ENCODE measurements around the gene SLC26A8. TPM values are rescaled to one million over a fixed set of nuclear protein-coding genes. Genes with fewer than 3 reads are reported as not detected.

The SLC26A8 gene, protein sequence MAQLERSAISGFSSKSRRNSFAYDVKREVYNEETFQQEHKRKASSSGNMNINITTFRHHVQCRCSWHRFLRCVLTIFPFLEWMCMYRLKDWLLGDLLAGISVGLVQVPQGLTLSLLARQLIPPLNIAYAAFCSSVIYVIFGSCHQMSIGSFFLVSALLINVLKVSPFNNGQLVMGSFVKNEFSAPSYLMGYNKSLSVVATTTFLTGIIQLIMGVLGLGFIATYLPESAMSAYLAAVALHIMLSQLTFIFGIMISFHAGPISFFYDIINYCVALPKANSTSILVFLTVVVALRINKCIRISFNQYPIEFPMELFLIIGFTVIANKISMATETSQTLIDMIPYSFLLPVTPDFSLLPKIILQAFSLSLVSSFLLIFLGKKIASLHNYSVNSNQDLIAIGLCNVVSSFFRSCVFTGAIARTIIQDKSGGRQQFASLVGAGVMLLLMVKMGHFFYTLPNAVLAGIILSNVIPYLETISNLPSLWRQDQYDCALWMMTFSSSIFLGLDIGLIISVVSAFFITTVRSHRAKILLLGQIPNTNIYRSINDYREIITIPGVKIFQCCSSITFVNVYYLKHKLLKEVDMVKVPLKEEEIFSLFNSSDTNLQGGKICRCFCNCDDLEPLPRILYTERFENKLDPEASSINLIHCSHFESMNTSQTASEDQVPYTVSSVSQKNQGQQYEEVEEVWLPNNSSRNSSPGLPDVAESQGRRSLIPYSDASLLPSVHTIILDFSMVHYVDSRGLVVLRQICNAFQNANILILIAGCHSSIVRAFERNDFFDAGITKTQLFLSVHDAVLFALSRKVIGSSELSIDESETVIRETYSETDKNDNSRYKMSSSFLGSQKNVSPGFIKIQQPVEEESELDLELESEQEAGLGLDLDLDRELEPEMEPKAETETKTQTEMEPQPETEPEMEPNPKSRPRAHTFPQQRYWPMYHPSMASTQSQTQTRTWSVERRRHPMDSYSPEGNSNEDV
- 1.9 and 2.9 TPM in 2 replicates for total RNA-seq (2014; rRNA removed; shearing (Covaris generic))
- polyA plus RNA-seq (2016; fragmentation: Nextera tagmentation; extraction: Ambion mirVana), result 0.89 and 1.1 TPM in 2 replicates
- long read RNA-seq, partial matches to known transcripts, result 0 of 1 reads
- long read RNA-seq, other reads (novel, unspliced or antisense), result 1 of 1 reads

DNA sequence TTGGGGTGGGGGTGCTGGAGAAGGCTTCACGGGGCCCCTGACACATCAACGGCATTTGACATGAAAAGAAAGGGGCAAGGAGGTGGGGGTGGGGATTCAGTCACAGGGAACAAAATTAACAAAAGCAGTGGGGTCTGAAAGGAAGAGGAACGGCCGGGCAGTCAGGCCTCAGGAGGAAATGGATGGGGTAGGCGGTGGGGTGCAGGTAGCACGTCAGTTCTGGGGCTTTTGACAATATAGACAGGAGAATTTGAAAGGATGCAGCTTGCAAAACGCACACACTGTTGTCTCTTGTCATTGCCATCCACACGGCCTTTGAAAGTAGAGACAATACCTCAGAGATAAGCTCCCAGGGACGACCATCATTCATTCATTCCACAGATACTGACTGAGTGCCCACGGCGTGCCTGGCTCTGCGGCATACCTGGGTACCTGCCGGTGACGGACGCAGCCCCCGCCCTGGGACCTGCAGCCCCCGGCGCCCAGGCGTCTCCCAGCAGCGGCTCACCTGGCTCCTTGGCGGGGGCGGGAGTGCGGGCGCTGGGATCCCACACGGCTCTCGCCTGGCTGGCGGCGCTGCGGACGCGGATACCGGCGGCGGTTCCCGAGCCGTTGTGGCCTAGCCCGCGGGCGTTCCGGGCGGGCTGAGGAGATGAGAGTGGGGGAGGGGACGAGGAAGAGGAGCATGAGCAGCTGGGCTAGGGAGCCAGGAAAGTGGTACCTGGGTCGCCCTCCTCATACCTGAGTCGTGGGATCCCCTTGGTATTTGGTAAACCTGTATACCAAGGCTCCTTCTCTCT, at the start of gene SLC26A8:
TSS of gene SLC26A8 (minus strand) at position 646 of the 800 bp plus-strand sequence. CDS start 4,934 bp downstream, outside the sequence.
- H3K4me3 Mint-ChIP-seq, result peak within 1 kb of the TSS; percentile 79
- no peak within 1 kb of the TSS for H3K27ac ChIP-seq (ENCODE audit: low read depth)
- ATAC-seq, result peak; percentile 21
- no peak for TF ChIP-seq STAT1 (IDR thresholded peaks at IDR 0.05; ENCODE audit: unreplicated experiment)
- TF ChIP-seq, protein P1, sequence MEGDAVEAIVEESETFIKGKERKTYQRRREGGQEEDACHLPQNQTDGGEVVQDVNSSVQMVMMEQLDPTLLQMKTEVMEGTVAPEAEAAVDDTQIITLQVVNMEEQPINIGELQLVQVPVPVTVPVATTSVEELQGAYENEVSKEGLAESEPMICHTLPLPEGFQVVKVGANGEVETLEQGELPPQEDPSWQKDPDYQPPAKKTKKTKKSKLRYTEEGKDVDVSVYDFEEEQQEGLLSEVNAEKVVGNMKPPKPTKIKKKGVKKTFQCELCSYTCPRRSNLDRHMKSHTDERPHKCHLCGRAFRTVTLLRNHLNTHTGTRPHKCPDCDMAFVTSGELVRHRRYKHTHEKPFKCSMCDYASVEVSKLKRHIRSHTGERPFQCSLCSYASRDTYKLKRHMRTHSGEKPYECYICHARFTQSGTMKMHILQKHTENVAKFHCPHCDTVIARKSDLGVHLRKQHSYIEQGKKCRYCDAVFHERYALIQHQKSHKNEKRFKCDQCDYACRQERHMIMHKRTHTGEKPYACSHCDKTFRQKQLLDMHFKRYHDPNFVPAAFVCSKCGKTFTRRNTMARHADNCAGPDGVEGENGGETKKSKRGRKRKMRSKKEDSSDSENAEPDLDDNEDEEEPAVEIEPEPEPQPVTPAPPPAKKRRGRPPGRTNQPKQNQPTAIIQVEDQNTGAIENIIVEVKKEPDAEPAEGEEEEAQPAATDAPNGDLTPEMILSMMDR (conservative IDR thresholded peaks at IDR 0.05; ENCODE audit: low read depth in 2 of 2), result no peak
- no peak for TF ChIP-seq CREB1 (CRISPR knock-in tag; IDR thresholded peaks at IDR 0.05; ENCODE audit: low read depth)
- no peak for TF ChIP-seq EZH2phosphoT487 (IDR thresholded peaks at IDR 0.05; ENCODE audit: unreplicated experiment)
- no peak for TF ChIP-seq JUNB (IDR thresholded peaks at IDR 0.05; ENCODE audit: unreplicated experiment)
- no peak for TF ChIP-seq POLR2AphosphoS5 (IDR thresholded peaks at IDR 0.05; ENCODE audit: low read depth)
- no peak for TF ChIP-seq ZNF114 (CRISPR knock-in tag; IDR thresholded peaks at IDR 0.05)
- TF ChIP-seq NANOG (IDR thresholded peaks at IDR 0.05; ENCODE audit: borderline replicate concordance), result no peak
- TF ChIP-seq, protein P2, sequence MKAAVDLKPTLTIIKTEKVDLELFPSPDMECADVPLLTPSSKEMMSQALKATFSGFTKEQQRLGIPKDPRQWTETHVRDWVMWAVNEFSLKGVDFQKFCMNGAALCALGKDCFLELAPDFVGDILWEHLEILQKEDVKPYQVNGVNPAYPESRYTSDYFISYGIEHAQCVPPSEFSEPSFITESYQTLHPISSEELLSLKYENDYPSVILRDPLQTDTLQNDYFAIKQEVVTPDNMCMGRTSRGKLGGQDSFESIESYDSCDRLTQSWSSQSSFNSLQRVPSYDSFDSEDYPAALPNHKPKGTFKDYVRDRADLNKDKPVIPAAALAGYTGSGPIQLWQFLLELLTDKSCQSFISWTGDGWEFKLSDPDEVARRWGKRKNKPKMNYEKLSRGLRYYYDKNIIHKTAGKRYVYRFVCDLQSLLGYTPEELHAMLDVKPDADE (IDR thresholded peaks at IDR 0.05), result no peak
- TF ChIP-seq ZNF331 (CRISPR knock-in tag; IDR thresholded peaks at IDR 0.05; ENCODE audit: low read depth), result no peak
- TF ChIP-seq, protein P3, sequence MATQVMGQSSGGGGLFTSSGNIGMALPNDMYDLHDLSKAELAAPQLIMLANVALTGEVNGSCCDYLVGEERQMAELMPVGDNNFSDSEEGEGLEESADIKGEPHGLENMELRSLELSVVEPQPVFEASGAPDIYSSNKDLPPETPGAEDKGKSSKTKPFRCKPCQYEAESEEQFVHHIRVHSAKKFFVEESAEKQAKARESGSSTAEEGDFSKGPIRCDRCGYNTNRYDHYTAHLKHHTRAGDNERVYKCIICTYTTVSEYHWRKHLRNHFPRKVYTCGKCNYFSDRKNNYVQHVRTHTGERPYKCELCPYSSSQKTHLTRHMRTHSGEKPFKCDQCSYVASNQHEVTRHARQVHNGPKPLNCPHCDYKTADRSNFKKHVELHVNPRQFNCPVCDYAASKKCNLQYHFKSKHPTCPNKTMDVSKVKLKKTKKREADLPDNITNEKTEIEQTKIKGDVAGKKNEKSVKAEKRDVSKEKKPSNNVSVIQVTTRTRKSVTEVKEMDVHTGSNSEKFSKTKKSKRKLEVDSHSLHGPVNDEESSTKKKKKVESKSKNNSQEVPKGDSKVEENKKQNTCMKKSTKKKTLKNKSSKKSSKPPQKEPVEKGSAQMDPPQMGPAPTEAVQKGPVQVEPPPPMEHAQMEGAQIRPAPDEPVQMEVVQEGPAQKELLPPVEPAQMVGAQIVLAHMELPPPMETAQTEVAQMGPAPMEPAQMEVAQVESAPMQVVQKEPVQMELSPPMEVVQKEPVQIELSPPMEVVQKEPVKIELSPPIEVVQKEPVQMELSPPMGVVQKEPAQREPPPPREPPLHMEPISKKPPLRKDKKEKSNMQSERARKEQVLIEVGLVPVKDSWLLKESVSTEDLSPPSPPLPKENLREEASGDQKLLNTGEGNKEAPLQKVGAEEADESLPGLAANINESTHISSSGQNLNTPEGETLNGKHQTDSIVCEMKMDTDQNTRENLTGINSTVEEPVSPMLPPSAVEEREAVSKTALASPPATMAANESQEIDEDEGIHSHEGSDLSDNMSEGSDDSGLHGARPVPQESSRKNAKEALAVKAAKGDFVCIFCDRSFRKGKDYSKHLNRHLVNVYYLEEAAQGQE (IDR thresholded peaks at IDR 0.05; ENCODE audit: unreplicated experiment), result no peak

More for the DNA sequence above, at the start of gene SLC26A8:
- peak; percentile 60 for DNase-seq (ENCODE audit: low spot score)
- Histone ChIP-seq H3K36me3 (ENCODE audit: insufficient read depth) (no peaks in the 10 kb centered on the region), H2AFZ (peak within 1 kb of the TSS; percentile 87), H3K4me2 (peak within 1 kb of the TSS; percentile 84), H3K4me3 (peak within 1 kb of the TSS; percentile 60), H3K79me2 (replicated peaks; ENCODE audit: insufficient read depth) (peaks cover 9% of the 10 kb centered on the region), H3F3A (replicated peaks; ENCODE audit: low read depth) (peaks cover 6% of the 10 kb centered on the region; the same call in 1 of the 2 replicates), H4K20me1 (replicated peaks; ENCODE audit: insufficient read depth) (no peaks in the 10 kb centered on the region), H3K4me1 (ENCODE audit: insufficient read depth) (peaks cover 28% of the 10 kb centered on the region), H3K9me2 (ENCODE audit: insufficient read depth) (no peaks in the 10 kb centered on the region), H3K27me3 (ENCODE audit: insufficient read depth) (peaks cover 4% of the 10 kb centered on the region; the same call in 1 of the 2 replicates)
- peaks cover 12% of the 10 kb centered on the region for H3K27me3 Mint-ChIP-seq (ENCODE audit: insufficient read depth, low read depth, poor library complexity)
- H3K9me3 Mint-ChIP-seq, result no peaks in the 10 kb centered on the region
- no peaks in the 10 kb centered on the region for H3K36me3 Mint-ChIP-seq (ENCODE audit: low read depth)
- peaks cover 38% of the 10 kb centered on the region for H3K4me1 Mint-ChIP-seq
- H3K27ac Mint-ChIP-seq, result no peak within 1 kb of the TSS

All from GM23338 (cell line).